ENCODE measurements around the gene TM6SF1.
"Not testable (repeated sequence)": the region's sequence is repeated elsewhere in the genome, so short reads cannot be mapped to it uniquely, and the experiment has no call there.

Gene TM6SF1

DNA sequence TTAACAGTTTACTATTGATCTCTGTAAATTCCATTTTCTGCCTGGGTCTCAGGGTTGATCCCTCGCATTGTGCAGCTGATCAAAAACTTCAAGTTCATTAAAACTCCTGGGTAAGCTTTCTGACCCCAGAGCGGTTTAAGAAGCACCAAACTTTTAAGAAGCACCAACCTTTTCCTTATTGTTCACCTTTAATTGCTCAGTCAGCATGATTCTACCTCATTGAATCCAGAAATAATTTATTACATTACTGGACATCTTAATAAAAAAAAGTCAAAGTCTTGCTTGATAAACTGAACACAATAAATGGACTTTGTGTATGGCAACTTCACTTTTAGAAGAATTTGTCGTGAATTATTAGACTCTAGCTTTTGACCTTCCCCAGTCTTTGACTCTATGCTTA, 53.3 kb downstream of the TM6SF1 start:
- DNase-seq (ENCODE audit: low read depth): no peak
- TF ChIP-seq, protein P1, sequence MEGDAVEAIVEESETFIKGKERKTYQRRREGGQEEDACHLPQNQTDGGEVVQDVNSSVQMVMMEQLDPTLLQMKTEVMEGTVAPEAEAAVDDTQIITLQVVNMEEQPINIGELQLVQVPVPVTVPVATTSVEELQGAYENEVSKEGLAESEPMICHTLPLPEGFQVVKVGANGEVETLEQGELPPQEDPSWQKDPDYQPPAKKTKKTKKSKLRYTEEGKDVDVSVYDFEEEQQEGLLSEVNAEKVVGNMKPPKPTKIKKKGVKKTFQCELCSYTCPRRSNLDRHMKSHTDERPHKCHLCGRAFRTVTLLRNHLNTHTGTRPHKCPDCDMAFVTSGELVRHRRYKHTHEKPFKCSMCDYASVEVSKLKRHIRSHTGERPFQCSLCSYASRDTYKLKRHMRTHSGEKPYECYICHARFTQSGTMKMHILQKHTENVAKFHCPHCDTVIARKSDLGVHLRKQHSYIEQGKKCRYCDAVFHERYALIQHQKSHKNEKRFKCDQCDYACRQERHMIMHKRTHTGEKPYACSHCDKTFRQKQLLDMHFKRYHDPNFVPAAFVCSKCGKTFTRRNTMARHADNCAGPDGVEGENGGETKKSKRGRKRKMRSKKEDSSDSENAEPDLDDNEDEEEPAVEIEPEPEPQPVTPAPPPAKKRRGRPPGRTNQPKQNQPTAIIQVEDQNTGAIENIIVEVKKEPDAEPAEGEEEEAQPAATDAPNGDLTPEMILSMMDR (IDR thresholded peaks at IDR 0.05; ENCODE audit: insufficient read depth, low read depth, low read length, missing control alignments): no peak
- H3K4me3 ChIP-seq (ENCODE audit: low read depth, low read length): no peak overlapping the region

DNA sequence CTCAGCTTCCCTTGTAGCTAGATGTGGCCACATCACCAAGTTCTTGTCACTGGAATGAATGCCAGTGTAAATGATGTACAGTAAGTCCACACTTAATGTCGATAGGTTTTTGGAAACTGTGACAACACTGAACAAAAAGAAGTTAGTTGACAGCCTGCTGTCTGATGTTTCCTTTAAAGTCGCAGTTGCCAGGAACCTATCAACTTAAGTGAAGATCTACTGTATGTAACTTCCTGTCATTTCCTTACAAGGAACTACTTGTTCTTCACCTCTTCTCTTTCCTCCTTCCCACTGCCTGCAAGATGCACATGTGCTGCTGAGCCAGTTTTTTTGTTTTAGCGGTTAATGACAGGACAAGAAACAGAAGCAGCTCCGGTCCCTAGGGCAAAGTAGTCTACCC, 55.6 kb downstream of the TM6SF1 start:
- no peak for DNase-seq (ENCODE audit: low read depth)
- TF ChIP-seq, protein P1 (IDR thresholded peaks at IDR 0.05; ENCODE audit: insufficient read depth, low read depth, low read length, missing control alignments): no peak
- H3K4me3 ChIP-seq (ENCODE audit: low read depth, low read length): no peak overlapping the region

DNA sequence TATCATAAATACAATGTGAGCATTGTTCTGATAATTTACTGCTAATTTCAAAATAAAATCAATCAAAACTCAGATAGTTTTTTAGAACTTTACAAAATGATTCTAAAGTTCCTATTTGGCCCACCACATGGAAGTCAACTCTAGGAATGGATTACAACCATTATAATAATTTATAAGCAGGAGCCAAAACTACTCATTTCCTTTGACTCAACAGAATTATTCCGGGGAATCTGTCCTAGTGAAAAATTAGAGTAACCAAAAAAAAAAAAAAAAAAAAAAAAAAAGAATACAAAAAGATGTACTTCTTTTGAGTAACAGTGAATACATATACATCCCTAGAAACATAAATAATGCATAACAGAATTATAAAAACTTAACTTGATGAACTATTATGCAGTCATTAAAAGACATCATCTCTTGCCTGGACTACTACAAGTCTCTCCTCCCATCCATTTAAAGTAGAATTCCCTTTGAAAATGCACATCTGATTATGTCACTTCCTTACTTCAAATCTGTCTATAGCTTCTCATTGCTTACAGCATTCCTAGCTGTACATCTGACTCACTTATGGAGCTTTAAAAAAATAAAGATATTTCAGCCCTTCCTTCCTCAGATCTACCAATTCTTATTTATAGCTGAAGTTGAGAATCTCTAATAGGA, 56.8 kb downstream of the TM6SF1 start:
- no peak for DNase-seq (ENCODE audit: low read depth)
- TF ChIP-seq, protein P1 (IDR thresholded peaks at IDR 0.05; ENCODE audit: insufficient read depth, low read depth, low read length, missing control alignments): no peak
- no peak overlapping the region for H3K4me3 ChIP-seq (ENCODE audit: low read depth, low read length)

DNA sequence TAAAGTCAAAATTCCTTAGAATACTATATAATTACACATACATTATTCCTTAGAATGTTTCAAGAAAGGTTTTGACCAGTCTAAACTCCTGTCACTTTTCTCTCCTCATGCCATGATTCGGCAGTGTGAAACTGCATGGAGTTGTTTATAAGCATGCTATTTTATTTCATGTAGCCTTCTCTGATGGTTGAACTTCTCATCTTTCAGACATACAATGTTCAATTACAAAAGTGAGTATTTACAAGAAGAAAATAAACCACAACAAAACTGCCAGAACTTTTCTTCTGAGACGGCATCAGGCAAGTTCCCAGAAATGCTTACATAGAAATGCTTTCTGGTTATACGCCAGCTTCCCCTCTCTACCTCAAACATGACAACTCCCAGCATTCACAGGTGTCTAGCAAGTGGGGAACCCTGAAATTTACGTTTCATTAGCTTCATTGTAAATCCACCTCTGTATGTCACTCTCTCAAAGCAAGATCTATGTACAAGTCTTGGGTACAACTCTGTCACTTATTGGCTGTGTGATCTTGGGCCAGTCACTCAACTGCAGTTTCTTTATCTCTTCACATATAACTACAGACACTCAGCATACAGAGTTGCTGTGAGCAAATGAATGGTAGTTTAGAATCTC, 57.4 kb downstream of the TM6SF1 start:
- no peak overlapping the region for H3K4me3 ChIP-seq (ENCODE audit: low read depth, low read length)
- TF ChIP-seq, protein P1 (IDR thresholded peaks at IDR 0.05; ENCODE audit: insufficient read depth, low read depth, low read length, missing control alignments): no peak
- DNase-seq (ENCODE audit: low read depth): peak; percentile 41

DNA sequence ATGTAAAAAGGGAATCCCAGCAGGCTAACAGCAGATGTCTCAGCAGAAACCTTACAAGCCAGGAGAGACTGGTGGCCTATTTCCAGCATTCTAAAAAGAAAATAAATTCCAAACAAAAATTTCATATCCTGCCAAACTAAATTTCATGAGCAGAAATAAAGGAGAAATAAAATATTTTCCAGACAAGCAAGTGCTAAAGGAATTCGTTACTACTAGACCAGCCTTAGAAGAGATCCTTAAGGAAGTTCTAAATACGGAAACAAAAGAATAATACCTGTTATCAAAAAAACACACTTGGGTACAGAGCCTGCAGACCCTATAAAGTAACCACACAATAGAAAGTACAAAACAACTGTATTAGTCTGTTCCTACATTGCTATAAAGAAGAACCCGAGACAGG, 58.8 kb downstream of the TM6SF1 start:
- H3K4me3 ChIP-seq (ENCODE audit: low read depth, low read length): no peak overlapping the region
- DNase-seq (ENCODE audit: low read depth): no peak
- TF ChIP-seq, protein P1 (IDR thresholded peaks at IDR 0.05; ENCODE audit: insufficient read depth, low read depth, low read length, missing control alignments): no peak

DNA sequence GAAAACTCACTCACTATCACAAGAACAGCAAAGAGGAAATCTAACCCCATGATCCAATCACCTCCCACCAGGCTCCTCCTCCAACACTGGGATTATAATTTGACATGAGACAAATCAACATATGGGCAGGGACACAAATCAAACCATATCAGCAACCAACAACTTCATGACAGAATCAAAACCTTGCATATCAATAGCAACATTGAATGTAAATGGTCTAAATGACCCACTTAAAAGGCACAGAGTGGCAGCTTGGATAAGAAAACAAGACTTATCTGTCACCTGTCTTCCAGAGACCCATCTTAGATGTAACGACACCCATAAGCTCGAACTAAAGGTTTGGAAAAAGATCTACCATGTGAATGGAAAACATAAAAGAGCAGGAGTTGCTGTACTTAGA, 59.4 kb downstream of the TM6SF1 start:
- no peak overlapping the region for H3K4me3 ChIP-seq (ENCODE audit: low read depth, low read length)
- TF ChIP-seq, protein P1 (IDR thresholded peaks at IDR 0.05; ENCODE audit: insufficient read depth, low read depth, low read length, missing control alignments): no peak
- DNase-seq (ENCODE audit: low read depth): no peak

DNA sequence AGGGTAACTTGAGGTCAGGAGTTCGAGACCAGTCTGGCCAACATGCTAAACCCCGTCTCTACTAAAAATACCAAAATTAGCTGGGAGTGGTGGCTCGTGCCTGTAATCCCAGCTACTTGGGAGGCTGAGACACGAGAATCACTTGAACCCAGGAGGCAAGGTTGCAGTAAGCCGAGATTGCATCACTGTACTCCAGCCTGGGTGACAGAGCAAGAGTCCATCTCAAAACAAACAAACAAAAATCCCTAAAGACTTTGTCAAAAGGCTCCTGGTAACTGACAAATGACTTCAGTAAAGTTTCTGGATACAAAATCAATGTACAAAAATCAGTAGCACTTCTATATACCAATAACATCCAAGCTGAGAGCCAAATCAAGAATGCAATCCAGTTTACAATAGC, 62.1 kb downstream of the TM6SF1 start:
- DNase-seq (ENCODE audit: low read depth); H3K4me3 ChIP-seq (ENCODE audit: low read depth, low read length): not testable (repeated sequence)

Data from GM12865 (cell line).